Colonic mucosa (tissue), 4 donors: ENCODE results near the gene MORN1. TPM values are rescaled to one million over a fixed set of nuclear protein-coding genes. Genes with fewer than 3 reads are reported as not detected.
"Not testable (repeated sequence)": the region's sequence is repeated elsewhere in the genome, so short reads cannot be mapped to it uniquely, and the experiment has no call there.

Experiments
- DNase-seq: peaks from one replicate; pipeline ENCODE4 v3.0.0-alpha.2; 2020
- H3K27ac ChIP-seq: fragments of 200-600 bp; one replicate; pipeline ENCODE4 v1.8.0; 2021
- H3K27me3 ChIP-seq: fragments of 200-600 bp; one replicate; pipeline ENCODE4 v1.8.0; 2021
- H3K36me3 ChIP-seq: fragments of 200-600 bp; one replicate; pipeline ENCODE4 v1.8.0; 2021
- H3K4me1 ChIP-seq: fragments of 200-600 bp; one replicate; pipeline ENCODE4 v1.8.0; 2021; ENCODE audit warnings: mild to moderate bottlenecking
- H3K4me3 ChIP-seq: fragments of 200-600 bp; one replicate; pipeline ENCODE4 v1.8.0; 2021
- H3K9ac ChIP-seq, 2 donors: one replicate each; pipeline ENCODE4 v1.7.0; 2013; ENCODE audit warnings: control low read depth in 2 of 2, low read depth in 2 of 2, low read length in 2 of 2
- H3K9me3 ChIP-seq: fragments of 200-600 bp; one replicate; pipeline ENCODE4 v1.8.0; 2021
- CTCF ChIP-seq: fragments of 200-600 bp; IDR thresholded peaks from one replicate; pipeline ENCODE4 v1.8.0; 2022; ENCODE audit warnings: antibody characterized with exemption, mild to moderate bottlenecking
- intact Hi-C: fragments of 100-400 bp; cut with DNase I; formaldehyde crosslinking; loops from one replicate; pipeline ENCODE4 v1.14.1; 2022
- total RNA-seq, 2 donors: library from RNA; stranded (reverse); fragmentation: NEBNext Ultra II Directional in 1 of 2; extraction: Animal tissue kit (Norgen Biotek cat#: 25700) in 1 of 2; gene quantifications; one replicate each; pipeline ENCODE4 v1.2.1, GENCODE V29; 2021
- donor health status: healthy.
- donor health status: DM: no; HTN: no; CAD: no.
- donor health status: DM: no; HTN: no; CAD: no.

MORN1 gene
- total RNA-seq, 2 donors from 2014 or later: 11.3 to 18.9 TPM

GRCh38 chr1:2334366-2334765, 57.0 kb downstream of the MORN1 start:
- Histone ChIP-seq H3K9ac (no peak overlapping the region), H3K4me3 (no peak overlapping the region), H3K27me3 (no peaks in the 10 kb centered on the region), H3K36me3 (no peaks in the 10 kb centered on the region), H3K4me1 (no peaks in the 10 kb centered on the region), H3K27ac (no peak overlapping the region), H3K9me3 (no peaks in the 10 kb centered on the region)
- TF ChIP-seq CTCF: no peak
- intact Hi-C loops: no loop called here
- no peak for DNase-seq

GRCh38 chr1:2331580-2331979, 59.8 kb downstream of the MORN1 start:
- H3K9me3 ChIP-seq, intact Hi-C loops, DNase-seq, H3K27me3 ChIP-seq, H3K4me1 ChIP-seq, H3K4me3 ChIP-seq, H3K9ac ChIP-seq, H3K27ac ChIP-seq, H3K36me3 ChIP-seq: not testable (repeated sequence)

- intact Hi-C loops: no loop called here
- no peak for DNase-seq
- H3K27ac ChIP-seq: no peak overlapping the region
- H3K4me1 ChIP-seq: no peaks in the 10 kb centered on the region
- peak overlapping the region in 1 of 2 donors; percentile 35 for H3K9ac ChIP-seq
- no peaks in the 10 kb centered on the region for H3K9me3 ChIP-seq
- no peak overlapping the region for H3K4me3 ChIP-seq
- no peaks in the 10 kb centered on the region for H3K36me3 ChIP-seq
- no peaks in the 10 kb centered on the region for H3K27me3 ChIP-seq
- no peak for TF ChIP-seq CTCF
Measured at GRCh38 chr1:2331200-2331544, 60.2 kb downstream of the MORN1 start.

- H3K27ac ChIP-seq: no peak overlapping the region
- no peaks in the 10 kb centered on the region for H3K4me1 ChIP-seq
- intact Hi-C loops: no loop called here
- H3K36me3 ChIP-seq: no peaks in the 10 kb centered on the region
- peak overlapping the region in 1 of 2 donors; percentile 35 for H3K9ac ChIP-seq
- H3K4me3 ChIP-seq: no peak overlapping the region
- H3K27me3 ChIP-seq: no peaks in the 10 kb centered on the region
- TF ChIP-seq CTCF: no peak
- no peak for DNase-seq
- H3K9me3 ChIP-seq: no peaks in the 10 kb centered on the region
Measured at GRCh38 chr1:2330519-2331199, 60.7 kb downstream of the MORN1 start.

- H3K9ac ChIP-seq: no peak overlapping the region
- H3K9me3 ChIP-seq: no peaks in the 10 kb centered on the region
- no peak overlapping the region for H3K4me3 ChIP-seq
- TF ChIP-seq CTCF: no peak
- no peak overlapping the region for H3K27ac ChIP-seq
- no peaks in the 10 kb centered on the region for H3K4me1 ChIP-seq
- no peaks in the 10 kb centered on the region for H3K36me3 ChIP-seq
- H3K27me3 ChIP-seq: no peaks in the 10 kb centered on the region
- DNase-seq: no peak
- intact Hi-C loops: no loop called here
Measured at GRCh38 chr1:2330035-2330434, 61.3 kb downstream of the MORN1 start.

GRCh38 chr1:2328676-2329455, 62.5 kb downstream of the MORN1 start:
- Histone ChIP-seq H3K27me3 (no peaks in the 10 kb centered on the region), H3K9ac (no peak overlapping the region), H3K27ac (no peak overlapping the region), H3K9me3 (no peaks in the 10 kb centered on the region), H3K4me1 (no peaks in the 10 kb centered on the region), H3K36me3 (no peaks in the 10 kb centered on the region), H3K4me3 (no peak overlapping the region)
- no peak for TF ChIP-seq CTCF
- intact Hi-C loops: no loop called here
- no peak for DNase-seq
